Neural progenitor cell (in vitro differentiated cells): Measurements from ENCODE around the gene CCDC14. TPM values are rescaled to one million over a fixed set of nuclear protein-coding genes. Genes with fewer than 3 reads are reported as not detected.

Experiments
- DNase-seq: peaks from one replicate; pipeline ENCODE4 v3.0.0-alpha.2; 2016; ENCODE audit warnings: low spot score
- H2AFZ ChIP-seq: fragments of 200-600 bp; sonication (generic); replicated peaks from 2 replicates; pipeline ENCODE4 v1.6.1; 2016; ENCODE audit warnings: antibody characterized with exemption
- H3F3A ChIP-seq: fragments of 200-600 bp; sonication (generic); 2 replicates; pipeline ENCODE4 v1.6.1; 2016; ENCODE audit warnings: antibody characterized with exemption, low read depth
- H3K27ac ChIP-seq: fragments of 200-600 bp; sonication (generic); 2 replicates; pipeline ENCODE4 v1.5.1; 2016; ENCODE audit warnings: mild to moderate bottlenecking
- H3K27me3 ChIP-seq: fragments of 200-600 bp; sonication (generic); 2 replicates; pipeline ENCODE4 v1.6.1; 2016; ENCODE audit warnings: mild to moderate bottlenecking, moderate library complexity
- H3K36me3 ChIP-seq: fragments of 200-600 bp; sonication (generic); 2 replicates; pipeline ENCODE4 v1.5.1; 2016
- H3K4me1 ChIP-seq: fragments of 200-600 bp; sonication (generic); 2 replicates; pipeline ENCODE4 v1.6.1; 2016; ENCODE audit warnings: mixed run types
- H3K4me2 ChIP-seq: fragments of 200-600 bp; sonication (generic); 2 replicates; pipeline ENCODE4 v1.6.1; 2016
- H3K4me3 ChIP-seq: fragments of 200-600 bp; sonication (generic); 2 replicates; pipeline ENCODE4 v1.5.1; 2016
- H3K79me2 ChIP-seq: fragments of 200-600 bp; sonication (generic); 2 replicates; pipeline ENCODE4 v1.6.1; 2016; ENCODE audit warnings: low read depth
- H3K9ac ChIP-seq: fragments of 200-600 bp; sonication (generic); 2 replicates; pipeline ENCODE4 v1.6.1; 2016
- H3K9me3 ChIP-seq: fragments of 200-600 bp; sonication (generic); 2 replicates; pipeline ENCODE4 v1.5.1; 2016; ENCODE audit warnings: low read depth
- H4K20me1 ChIP-seq: fragments of 200-600 bp; sonication (generic); 2 replicates; pipeline ENCODE4 v1.6.1; 2016; ENCODE audit warnings: low read depth
- H3K27ac Mint-ChIP-seq: 3 replicates; pipeline ENCODE4 v1.8.0; 2021; ENCODE audit warnings: mixed read lengths
- H3K27me3 Mint-ChIP-seq: 2 replicates; pipeline ENCODE4 v1.8.0; 2022; ENCODE audit warnings: low read depth, mild to moderate bottlenecking, inconsistent platforms, moderate library complexity, mixed read lengths; ENCODE audit not compliant: insufficient read depth
- H3K36me3 Mint-ChIP-seq: 3 replicates; pipeline ENCODE4 v1.8.0; 2021; ENCODE audit warnings: mixed read lengths
- H3K4me1 Mint-ChIP-seq: 3 replicates; pipeline ENCODE4 v1.8.0; 2021; ENCODE audit warnings: mixed read lengths
- H3K4me3 Mint-ChIP-seq: 3 replicates; pipeline ENCODE4 v1.8.0; 2021; ENCODE audit warnings: mild to moderate bottlenecking, moderate library complexity, mixed read lengths
- H3K9me3 Mint-ChIP-seq: 3 replicates; pipeline ENCODE4 v1.8.0; 2020; ENCODE audit warnings: mixed read lengths
- CTCF ChIP-seq: fragments of 200-600 bp; sonication (generic); IDR thresholded peaks from 2 replicates; pipeline ENCODE4 v1.5.1; 2017; ENCODE audit warnings: antibody characterized with exemption, mild to moderate bottlenecking
- EZH2 ChIP-seq: fragments of 200-600 bp; sonication (generic); IDR thresholded peaks from 2 replicates; pipeline ENCODE4 v1.6.1; 2017; ENCODE audit warnings: antibody characterized with exemption, mild to moderate bottlenecking, moderate library complexity
- EZH2phosphoT487 ChIP-seq: fragments of 200-600 bp; sonication (generic); IDR thresholded peaks from 2 replicates; pipeline ENCODE4 v1.6.1; 2017; ENCODE audit warnings: antibody characterized with exemption
- total RNA-seq: library from RNA; depleted of rRNA; stranded (reverse); fragments of >200 nt; gene quantifications from 2 replicates; pipeline ENCODE4 v1.2.3, GENCODE V29; 2015; ENCODE audit warnings: low replicate concordance

CCDC14 gene
- total RNA-seq, 1 donor from 2014 or later = 250 TPM

- Histone ChIP-seq H3K9me3 (no peaks in the 10 kb centered on the region), H3K4me3 (no peak overlapping the region), H3K4me1 (no peaks in the 10 kb centered on the region), H2AFZ (no peak overlapping the region), H3K36me3 (peaks cover 45% of the 10 kb centered on the region), H3K27me3 (no peaks in the 10 kb centered on the region), H3F3A (no peaks in the 10 kb centered on the region), H3K4me2 (no peak overlapping the region), H3K9ac (no peak overlapping the region), H4K20me1 (no peaks in the 10 kb centered on the region), H3K27ac (no peak overlapping the region), H3K79me2 (peaks cover 5% of the 10 kb centered on the region)
- H3K27me3 Mint-ChIP-seq = no peaks in the 10 kb centered on the region
- no peak for DNase-seq
- H3K4me1 Mint-ChIP-seq = peaks cover 3% of the 10 kb centered on the region
- no peak overlapping the region for H3K27ac Mint-ChIP-seq
- peaks cover 55% of the 10 kb centered on the region for H3K36me3 Mint-ChIP-seq
- peaks cover 15% of the 10 kb centered on the region for H3K9me3 Mint-ChIP-seq
- H3K4me3 Mint-ChIP-seq = no peak overlapping the region
- TF ChIP-seq CTCF (no peak), EZH2phosphoT487 (no peak), EZH2 (no peak)
Observed at GRCh38 chr3:123926396-123926795, 34.6 kb downstream of the CCDC14 start.

GRCh38 chr3:123920868-123921267 is 40.2 kb downstream of the CCDC14 start:
- Histone ChIP-seq H3K9ac (no peak overlapping the region), H4K20me1 (no peaks in the 10 kb centered on the region), H2AFZ (no peak overlapping the region), H3K4me3 (no peak overlapping the region), H3K27me3 (no peaks in the 10 kb centered on the region), H3K79me2 (peaks cover 5% of the 10 kb centered on the region), H3K4me1 (no peaks in the 10 kb centered on the region), H3F3A (no peaks in the 10 kb centered on the region), H3K27ac (no peak overlapping the region), H3K9me3 (no peaks in the 10 kb centered on the region), H3K36me3 (peaks cover 35% of the 10 kb centered on the region), H3K4me2 (no peak overlapping the region)
- no peak for DNase-seq
- no peaks in the 10 kb centered on the region for H3K4me1 Mint-ChIP-seq
- peaks cover 32% of the 10 kb centered on the region for H3K9me3 Mint-ChIP-seq
- no peak overlapping the region for H3K4me3 Mint-ChIP-seq
- peaks cover 68% of the 10 kb centered on the region for H3K36me3 Mint-ChIP-seq
- TF ChIP-seq EZH2phosphoT487 (no peak), EZH2 (no peak), CTCF (no peak)
- H3K27ac Mint-ChIP-seq = no peak overlapping the region
- no peaks in the 10 kb centered on the region for H3K27me3 Mint-ChIP-seq

GRCh38 chr3:123920383-123920782 is 40.6 kb downstream of the CCDC14 start:
- H3K4me1 Mint-ChIP-seq = peaks cover under 1% of the 10 kb centered on the region
- Histone ChIP-seq H4K20me1 (no peaks in the 10 kb centered on the region), H3K9ac (no peak overlapping the region), H2AFZ (no peak overlapping the region), H3K4me2 (no peak overlapping the region), H3F3A (no peaks in the 10 kb centered on the region), H3K79me2 (peaks cover 5% of the 10 kb centered on the region), H3K4me3 (no peak overlapping the region), H3K27ac (no peak overlapping the region), H3K27me3 (no peaks in the 10 kb centered on the region), H3K9me3 (no peaks in the 10 kb centered on the region), H3K36me3 (peaks cover 35% of the 10 kb centered on the region), H3K4me1 (no peaks in the 10 kb centered on the region)
- no peak for DNase-seq
- H3K36me3 Mint-ChIP-seq = peaks cover 66% of the 10 kb centered on the region
- TF ChIP-seq EZH2 (no peak), CTCF (no peak), EZH2phosphoT487 (no peak)
- no peak overlapping the region for H3K4me3 Mint-ChIP-seq
- H3K9me3 Mint-ChIP-seq = peaks cover 32% of the 10 kb centered on the region
- no peak overlapping the region for H3K27ac Mint-ChIP-seq
- H3K27me3 Mint-ChIP-seq = no peaks in the 10 kb centered on the region
